ENCODE results near the gene RAB11FIP3. TPM values are rescaled to one million over a fixed set of nuclear protein-coding genes. Genes with fewer than 3 reads are reported as not detected.
A peak's percentile ranks its signal among the peaks of the same experiment; 100 is the strongest.

RAB11FIP3 gene
- total RNA-seq, 1 donor from 2014 or later, result 60.2 TPM

DNA sequence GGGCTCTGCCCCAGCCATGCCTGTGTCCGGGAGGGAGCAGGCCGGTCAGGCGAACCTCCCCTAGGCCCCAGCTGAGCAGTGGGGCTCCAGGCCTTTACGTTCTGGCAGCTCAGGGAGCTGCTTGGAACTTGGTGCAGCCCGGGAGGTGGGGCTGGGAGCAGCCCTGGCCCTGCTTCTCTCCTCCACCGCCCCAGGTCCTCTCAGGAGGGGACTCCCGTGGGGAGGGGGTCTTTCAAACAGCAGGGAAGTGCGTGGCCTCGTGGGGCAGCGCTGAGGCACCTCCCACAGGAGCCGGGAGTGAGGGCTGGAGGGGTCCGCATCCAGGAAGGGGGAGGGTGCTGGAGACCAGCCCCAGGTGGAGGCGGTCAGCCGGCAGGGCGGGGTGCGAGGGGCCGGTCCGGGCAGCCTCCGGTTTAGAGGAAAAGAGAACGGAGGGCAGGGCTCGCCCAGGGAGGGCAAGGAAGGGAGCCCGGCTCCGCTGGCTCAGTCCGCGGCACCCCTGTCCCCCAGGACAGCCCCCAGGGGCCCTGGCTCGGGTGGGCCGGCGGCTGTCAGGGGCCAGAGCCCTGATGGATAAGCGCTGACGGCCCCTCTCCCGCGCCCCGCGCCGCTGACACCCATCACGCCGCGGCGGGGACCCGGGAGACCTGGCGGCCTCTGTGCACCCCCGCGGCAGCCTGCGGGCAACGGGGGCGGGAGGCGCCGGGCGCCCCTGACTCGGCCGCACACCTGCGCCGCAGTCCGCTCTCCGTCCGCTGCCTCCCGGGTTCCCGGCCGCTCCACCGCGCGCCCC lies 134.2 kb downstream of the RAB11FIP3 start:
- peaks cover 2% of the 10 kb centered on the region for H3K27me3 Mint-ChIP-seq (ENCODE audit: unreplicated experiment)
- H3K4me3 Mint-ChIP-seq (ENCODE audit: unreplicated experiment), result peak overlapping the region; percentile 45
- no peaks in the 10 kb centered on the region for H3K36me3 Mint-ChIP-seq (ENCODE audit: unreplicated experiment)
- H3K9me3 Mint-ChIP-seq (ENCODE audit: unreplicated experiment), result no peaks in the 10 kb centered on the region
- H3K4me1 Mint-ChIP-seq (ENCODE audit: unreplicated experiment), result peaks cover 6% of the 10 kb centered on the region
- TF ChIP-seq CTCF (IDR thresholded peaks at IDR 0.05), result no peak
- H3K27ac Mint-ChIP-seq (ENCODE audit: unreplicated experiment), result no peak overlapping the region
- DNase-seq (ENCODE audit: extremely low spot score, unreplicated experiment), result no peak

GRCh38 chr16:560204-560700 lies 134.8 kb downstream of the RAB11FIP3 start, which contains the start of gene PRR35:
TSS of gene PRR35 (plus strand) at chr16:560394. CDS start at chr16:563295, 2,901 bp downstream.
- Mint-ChIP-seq H3K4me3 (ENCODE audit: unreplicated experiment) (peak within 1 kb of the TSS; percentile 45), H3K27me3 (ENCODE audit: unreplicated experiment) (peaks cover 2% of the 10 kb centered on the region), H3K36me3 (ENCODE audit: unreplicated experiment) (no peaks in the 10 kb centered on the region), H3K4me1 (ENCODE audit: unreplicated experiment) (peaks cover 5% of the 10 kb centered on the region), H3K27ac (ENCODE audit: unreplicated experiment) (no peak within 1 kb of the TSS), H3K9me3 (ENCODE audit: unreplicated experiment) (no peaks in the 10 kb centered on the region)
- DNase-seq (ENCODE audit: extremely low spot score, unreplicated experiment), result no peak
- TF ChIP-seq CTCF (IDR thresholded peaks at IDR 0.05), result no peak

GRCh38 chr16:560701-561412 lies 135.4 kb downstream of the RAB11FIP3 start:
- no peak overlapping the region for H3K27ac Mint-ChIP-seq (ENCODE audit: unreplicated experiment)
- no peak for TF ChIP-seq CTCF (IDR thresholded peaks at IDR 0.05)
- no peak overlapping the region for H3K4me3 Mint-ChIP-seq (ENCODE audit: unreplicated experiment)
- no peaks in the 10 kb centered on the region for H3K36me3 Mint-ChIP-seq (ENCODE audit: unreplicated experiment)
- no peaks in the 10 kb centered on the region for H3K9me3 Mint-ChIP-seq (ENCODE audit: unreplicated experiment)
- no peak for DNase-seq (ENCODE audit: extremely low spot score, unreplicated experiment)
- H3K27me3 Mint-ChIP-seq (ENCODE audit: unreplicated experiment), result peaks cover 2% of the 10 kb centered on the region
- H3K4me1 Mint-ChIP-seq (ENCODE audit: unreplicated experiment), result peaks cover 9% of the 10 kb centered on the region

- H3K27ac Mint-ChIP-seq (ENCODE audit: unreplicated experiment), result no peak overlapping the region
- DNase-seq (ENCODE audit: extremely low spot score, unreplicated experiment), result no peak
- no peak for TF ChIP-seq CTCF (IDR thresholded peaks at IDR 0.05)
- peaks cover 12% of the 10 kb centered on the region for H3K4me1 Mint-ChIP-seq (ENCODE audit: unreplicated experiment)
- no peak overlapping the region for H3K4me3 Mint-ChIP-seq (ENCODE audit: unreplicated experiment)
- H3K36me3 Mint-ChIP-seq (ENCODE audit: unreplicated experiment), result no peaks in the 10 kb centered on the region
- no peaks in the 10 kb centered on the region for H3K9me3 Mint-ChIP-seq (ENCODE audit: unreplicated experiment)
- peaks cover 2% of the 10 kb centered on the region for H3K27me3 Mint-ChIP-seq (ENCODE audit: unreplicated experiment)
These were observed 136.0 kb downstream of the RAB11FIP3 start for GRCh38 chr16:561413-561794.
